Activated naive CD4-positive, alpha-beta T cell treated with anti-CD3 and anti-CD28 coated beads, Interleukin-2, amount 50 U/mL, for 72 hours (primary cell): ENCODE results near the gene POLG. TPM values are rescaled to one million over a fixed set of nuclear protein-coding genes. Genes with fewer than 3 reads are reported as not detected.

ENCODE experiments used
- ATAC-seq, 2 donors: fragments of 150-1000 bp; cut with Tn5 transposase; 2 replicates each; pipeline ENCODE4 v1.10.0; 2021; ENCODE audit warnings: mild to moderate bottlenecking in 2 of 2, moderate library complexity in 2 of 2
- DNase-seq, 2 donors: peaks; one replicate each; pipeline ENCODE4 v3.0.0; 2021 to 2022; ENCODE audit warnings: low spot score in 2 of 2
- H3K27ac Mint-ChIP-seq, 2 donors: one replicate each; pipeline ENCODE4 v1.8.0; 2022; ENCODE audit warnings: mild to moderate bottlenecking in 2 of 2, mixed read lengths in 2 of 2
- H3K36me3 Mint-ChIP-seq, 2 donors: one replicate each; pipeline ENCODE4 v1.8.0; 2022; ENCODE audit warnings: mixed read lengths in 2 of 2
- H3K9me3 Mint-ChIP-seq, 2 donors: one replicate each; pipeline ENCODE4 v1.8.0; 2022; ENCODE audit warnings: mixed read lengths in 2 of 2
- total RNA-seq, 2 donors: library from RNA; stranded (reverse); gene quantifications; one replicate each; pipeline ENCODE4 v1.2.3, GENCODE V29; 2022

The POLG gene
- total RNA-seq, 2 donors from 2014 or later, result 76.1 to 83.7 TPM

DNA sequence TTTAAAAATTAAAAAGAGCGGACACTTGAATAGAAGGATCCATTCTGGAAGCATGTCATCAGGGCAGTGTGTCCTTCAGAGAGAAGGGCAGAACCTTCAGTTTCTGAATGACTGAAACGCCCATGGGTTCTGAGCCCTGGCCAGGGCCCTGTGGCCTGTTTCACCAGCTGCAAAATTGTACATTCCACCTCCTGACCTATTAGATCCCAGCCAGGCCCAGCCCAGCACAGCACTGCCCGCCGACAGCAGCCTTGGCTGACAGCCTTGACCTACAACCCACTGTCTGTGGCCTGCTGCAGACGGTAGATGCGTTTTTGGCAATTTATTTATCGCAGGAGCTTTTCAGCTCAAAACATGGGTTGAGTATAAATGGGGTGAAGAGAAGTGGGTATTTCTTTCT is 5.9 kb upstream of the POLG start:
- no peaks in the 10 kb centered on the region for H3K36me3 Mint-ChIP-seq
- ATAC-seq (no peak), DNase-seq (no peak)
- no peak overlapping the region for H3K27ac Mint-ChIP-seq
- no peaks in the 10 kb centered on the region for H3K9me3 Mint-ChIP-seq

DNA sequence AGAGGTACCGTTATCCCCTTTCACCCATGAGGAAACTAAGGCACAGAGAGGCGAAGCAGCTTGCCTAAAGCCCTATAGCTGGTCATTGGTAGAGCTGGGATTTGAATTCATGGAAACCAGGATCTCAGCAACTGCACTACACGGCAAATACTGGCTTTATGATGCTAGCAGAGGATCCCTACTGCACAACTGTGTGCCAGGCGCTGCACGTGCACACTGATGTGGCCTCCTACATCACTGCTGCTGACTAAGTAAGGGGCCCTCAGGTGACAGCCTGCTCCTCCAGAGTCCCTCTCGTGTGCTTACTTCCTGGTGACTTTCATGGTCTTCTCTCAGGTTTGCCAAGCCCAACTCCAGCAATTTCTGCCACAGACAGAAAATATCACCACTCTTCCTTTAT is 3.4 kb upstream of the POLG start:
- no peak for ATAC-seq
- no peaks in the 10 kb centered on the region for H3K36me3 Mint-ChIP-seq
- no peaks in the 10 kb centered on the region for H3K9me3 Mint-ChIP-seq
- no peak for DNase-seq
- H3K27ac Mint-ChIP-seq, result no peak overlapping the region

DNA sequence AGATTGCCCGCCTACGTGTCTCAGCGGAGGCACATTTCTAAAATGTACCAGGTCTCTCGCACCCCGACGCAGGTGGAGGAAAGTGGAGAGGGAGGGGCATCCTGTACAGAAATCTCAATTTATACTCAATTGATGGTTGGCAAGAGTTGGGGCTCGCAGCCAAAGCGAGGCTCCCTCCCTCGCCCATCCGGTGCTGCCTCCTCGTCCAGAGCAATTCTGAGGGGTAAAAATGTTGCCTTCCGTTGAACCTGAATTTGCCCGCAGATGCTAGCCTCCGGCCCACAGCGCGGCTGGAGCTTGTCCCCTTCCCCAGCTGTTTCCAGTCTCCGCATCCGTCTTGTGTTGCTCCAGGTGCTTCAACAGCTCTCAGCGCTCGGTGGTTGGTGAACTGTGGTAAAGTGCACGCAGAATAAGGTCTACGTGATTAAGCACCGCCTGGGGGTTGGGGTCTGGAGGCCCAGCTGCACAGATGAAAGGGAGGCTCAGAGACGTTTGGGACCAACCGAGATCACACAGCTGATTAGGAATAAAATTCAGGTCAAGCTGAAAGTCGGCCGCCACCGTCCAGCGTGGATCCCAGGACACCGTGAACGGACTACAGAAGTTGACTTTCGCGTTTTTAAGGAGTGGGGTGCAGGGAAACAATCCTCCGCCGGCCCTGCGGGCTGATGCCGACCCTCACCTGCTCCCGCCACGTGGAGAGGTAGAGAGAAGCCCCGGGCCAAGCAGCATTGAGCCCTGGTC is 846 bp upstream of the POLG start:
- Mint-ChIP-seq H3K27ac (peak overlapping the region; percentile 98 to 100), H3K9me3 (no peaks in the 10 kb centered on the region), H3K36me3 (peaks cover 19 to 25% of the 10 kb centered on the region in 2 donors)
- peak in 1 of 2 donors; percentile 9 for ATAC-seq
- peak in 1 of 2 donors; percentile 63 for DNase-seq

DNA sequence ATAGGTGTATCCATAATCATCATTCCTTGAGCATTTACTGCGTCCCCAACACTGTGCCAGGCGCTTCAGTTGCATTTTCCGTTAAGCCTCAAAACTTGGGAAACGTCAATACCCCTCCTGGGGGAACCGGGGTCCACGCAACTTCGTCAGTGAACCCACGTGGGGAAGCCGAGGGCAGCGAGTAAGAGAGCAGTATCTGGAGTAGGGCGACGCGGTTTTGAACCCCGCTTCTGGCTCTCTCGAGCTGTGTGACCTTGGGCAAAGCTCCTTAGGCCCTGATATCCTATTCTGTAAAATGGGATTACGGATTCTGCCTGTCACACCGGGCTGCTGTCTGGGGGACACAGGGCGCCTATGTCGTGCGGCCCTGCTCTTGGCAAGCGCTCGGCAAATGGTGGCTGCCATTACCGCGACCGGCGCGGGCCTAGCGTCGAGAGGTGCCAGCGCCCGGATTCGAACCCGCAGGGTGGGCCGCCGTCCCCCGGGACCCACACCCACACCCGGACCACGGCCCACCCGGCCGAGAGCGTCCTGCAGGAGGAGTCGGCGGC is 590 bp downstream of the POLG start:
- H3K9me3 Mint-ChIP-seq, result no peaks in the 10 kb centered on the region
- ATAC-seq (no peak), DNase-seq (no peak)
- H3K36me3 Mint-ChIP-seq, result peaks cover 30 to 31% of the 10 kb centered on the region in 2 donors
- H3K27ac Mint-ChIP-seq, result peak overlapping the region; percentile 81 to 98

DNA sequence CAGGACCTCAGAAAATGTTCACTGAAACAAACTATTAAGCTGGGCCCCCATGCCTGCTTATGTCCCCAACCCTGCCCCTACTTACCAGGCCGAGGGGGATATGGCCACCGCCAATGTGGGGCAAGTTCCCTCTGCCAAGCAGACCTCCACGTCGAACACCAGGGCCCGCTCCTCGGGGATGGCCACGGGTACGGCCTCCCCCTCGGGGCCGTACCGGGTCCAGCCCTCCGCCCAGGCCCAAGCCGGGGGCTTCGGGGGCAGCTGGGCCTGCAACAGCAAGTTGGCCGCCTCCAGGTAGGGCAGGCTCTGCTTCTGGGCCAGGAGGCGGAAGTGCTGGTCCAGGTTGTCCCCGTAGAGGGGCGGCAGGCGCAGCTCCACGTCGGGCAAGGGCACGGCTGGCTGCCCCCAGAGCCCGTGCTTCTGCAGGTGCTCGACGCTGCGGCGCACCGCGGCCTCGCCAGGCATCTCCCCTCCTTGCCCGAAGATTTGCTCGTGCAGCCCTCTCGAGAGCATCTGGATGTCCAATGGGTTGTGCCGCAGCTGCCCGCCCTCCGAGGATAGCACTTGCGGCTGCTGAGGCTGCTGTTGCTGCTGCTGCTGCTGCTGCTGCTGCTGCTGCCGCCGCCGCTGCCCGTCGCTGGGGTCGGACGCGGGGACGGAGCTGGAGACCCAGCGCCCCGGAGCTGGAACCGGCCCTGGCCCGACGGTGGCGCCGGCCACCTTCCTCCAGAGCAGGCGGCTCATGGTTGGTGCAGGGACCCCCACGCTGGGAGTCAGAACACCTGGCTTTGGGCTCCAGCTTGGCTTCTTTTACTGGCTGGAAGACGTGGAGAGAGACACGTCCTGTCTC is 1.4 kb downstream of the POLG start:
- peak in 1 of 2 donors; percentile 55 for DNase-seq
- H3K36me3 Mint-ChIP-seq, result peaks cover 30 to 34% of the 10 kb centered on the region in 2 donors
- H3K27ac Mint-ChIP-seq, result peak overlapping the region; percentile 72 to 81
- ATAC-seq, result no peak
- no peaks in the 10 kb centered on the region for H3K9me3 Mint-ChIP-seq

DNA sequence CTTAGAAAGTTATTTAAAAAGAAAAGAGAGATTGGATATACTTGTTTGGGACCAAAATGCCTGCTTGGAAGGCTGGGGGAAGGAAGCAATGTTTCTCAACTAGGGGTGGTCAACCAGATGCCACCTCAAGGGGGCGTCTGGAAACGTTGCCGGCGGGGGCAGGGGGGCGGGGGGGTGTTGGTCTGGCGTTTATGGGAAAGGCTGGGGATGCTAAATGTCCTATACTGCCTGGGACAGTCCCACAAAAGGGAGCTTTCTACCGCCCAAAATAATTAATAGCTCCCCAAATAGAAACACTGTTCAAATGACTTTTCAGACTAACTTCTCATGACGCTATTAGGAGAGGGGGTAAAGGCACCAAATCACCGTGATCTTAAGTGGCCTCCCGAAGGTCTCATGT is 2.2 kb downstream of the POLG start:
- H3K36me3 Mint-ChIP-seq, result peaks cover 31 to 34% of the 10 kb centered on the region in 2 donors

DNA sequence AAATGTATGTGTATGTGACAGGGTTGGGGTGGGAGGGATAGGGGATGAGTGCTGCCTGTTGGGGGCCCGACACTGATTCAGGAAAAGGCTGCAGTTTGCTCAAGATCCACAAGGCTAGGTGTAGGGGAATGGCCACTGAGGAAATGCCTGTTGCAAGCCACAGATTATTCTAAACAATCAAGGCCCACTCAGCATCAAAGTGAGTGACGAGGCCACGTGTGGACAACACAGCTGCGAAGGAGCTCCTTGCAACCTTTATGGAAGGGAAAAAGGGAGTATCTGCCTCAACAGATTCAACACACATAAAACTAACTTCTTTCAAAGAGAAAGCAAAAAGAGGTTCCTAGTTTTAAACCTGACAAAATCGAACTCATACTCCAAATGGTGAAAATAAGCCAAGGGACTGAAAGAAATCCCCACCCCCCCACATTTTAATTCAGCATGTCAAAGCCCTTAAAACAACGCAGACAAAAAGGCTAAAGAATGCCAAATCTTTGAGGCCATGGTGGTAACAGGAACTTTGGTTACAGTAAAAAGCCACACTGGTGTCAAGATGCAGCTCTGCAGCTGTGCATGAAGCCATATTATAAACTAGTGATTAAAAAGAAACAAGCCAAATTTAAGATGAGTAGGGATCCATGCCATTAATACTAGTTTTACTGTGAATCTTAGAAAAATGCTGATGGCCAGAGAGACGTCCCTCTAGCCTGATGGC is 3.6 kb downstream of the POLG start:
- DNase-seq (peak in 1 of 2 donors; percentile 7), ATAC-seq (no peak)
- Mint-ChIP-seq H3K36me3 (peaks cover 37 to 40% of the 10 kb centered on the region in 2 donors), H3K27ac (peak overlapping the region in 1 of 2 donors; percentile 82), H3K9me3 (no peaks in the 10 kb centered on the region)

More for the DNA sequence above, 2.2 kb downstream of the POLG start:
- Mint-ChIP-seq H3K9me3 (no peaks in the 10 kb centered on the region), H3K27ac (peak overlapping the region; percentile 43 to 77)
- ATAC-seq, result no peak
- no peak for DNase-seq

DNA sequence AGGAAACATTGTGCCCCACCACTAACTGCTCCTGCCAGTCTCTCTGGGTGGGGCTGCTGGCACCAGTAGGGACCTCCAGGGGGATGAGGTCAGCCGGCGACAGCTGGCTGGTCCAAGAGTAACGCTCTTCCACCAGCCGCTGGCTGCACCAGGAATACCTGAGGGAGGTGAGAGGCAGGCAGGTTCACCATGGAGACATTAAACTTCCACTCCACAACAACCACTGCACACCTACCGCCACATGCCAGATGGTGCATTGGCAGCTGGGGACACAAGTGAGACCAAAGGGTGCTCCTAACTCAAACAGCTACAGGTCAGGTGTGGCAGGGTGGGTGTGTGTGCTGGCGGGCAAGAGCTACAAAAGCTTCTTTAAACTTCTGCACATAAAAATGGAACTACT is 4.5 kb downstream of the POLG start:
- peak overlapping the region; percentile 82 to 91 for H3K27ac Mint-ChIP-seq
- peaks cover 37 to 40% of the 10 kb centered on the region in 2 donors for H3K36me3 Mint-ChIP-seq
- DNase-seq (no peak), ATAC-seq (no peak)
- no peaks in the 10 kb centered on the region for H3K9me3 Mint-ChIP-seq

DNA sequence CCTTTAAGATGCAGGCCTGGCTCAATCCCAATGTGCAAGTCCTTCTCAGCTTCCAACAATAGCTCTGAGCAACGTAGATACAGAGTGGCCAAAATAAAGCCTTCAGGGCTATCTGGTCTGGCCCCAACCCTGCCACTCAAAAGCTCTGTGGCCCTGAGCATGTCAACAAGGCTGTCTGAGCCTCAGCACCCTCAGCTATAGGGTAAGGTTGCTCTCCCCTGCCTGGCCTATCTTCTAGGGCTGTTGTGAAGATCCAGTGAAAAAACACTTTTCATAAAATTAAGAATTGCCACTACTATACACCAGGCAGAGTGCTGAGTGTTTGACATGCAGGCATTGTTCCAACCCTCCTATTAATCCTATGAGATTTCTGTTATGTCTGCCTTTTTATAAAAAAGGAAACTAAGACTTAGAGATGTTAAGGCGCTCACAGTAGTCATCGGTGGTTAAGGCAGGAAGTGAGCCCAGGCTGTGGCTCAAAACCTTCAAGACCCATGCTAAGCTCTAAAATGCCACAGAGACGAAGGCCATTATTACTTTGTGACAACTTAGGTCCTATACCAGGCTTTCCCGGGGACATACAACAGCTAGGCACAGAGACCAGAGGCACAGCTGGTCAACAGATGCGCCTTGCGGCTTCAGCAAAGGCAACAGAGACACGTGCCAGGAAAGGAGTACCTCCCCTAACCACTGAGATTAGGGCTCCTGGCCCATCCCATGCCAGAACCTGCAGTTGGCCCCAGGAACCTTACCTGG is 5.1 kb downstream of the POLG start:
- no peak for DNase-seq
- ATAC-seq, result peak; percentile 37 to 62
- Mint-ChIP-seq H3K9me3 (no peaks in the 10 kb centered on the region), H3K27ac (peak overlapping the region; percentile 82 to 91), H3K36me3 (peaks cover 37 to 40% of the 10 kb centered on the region in 2 donors)

DNA sequence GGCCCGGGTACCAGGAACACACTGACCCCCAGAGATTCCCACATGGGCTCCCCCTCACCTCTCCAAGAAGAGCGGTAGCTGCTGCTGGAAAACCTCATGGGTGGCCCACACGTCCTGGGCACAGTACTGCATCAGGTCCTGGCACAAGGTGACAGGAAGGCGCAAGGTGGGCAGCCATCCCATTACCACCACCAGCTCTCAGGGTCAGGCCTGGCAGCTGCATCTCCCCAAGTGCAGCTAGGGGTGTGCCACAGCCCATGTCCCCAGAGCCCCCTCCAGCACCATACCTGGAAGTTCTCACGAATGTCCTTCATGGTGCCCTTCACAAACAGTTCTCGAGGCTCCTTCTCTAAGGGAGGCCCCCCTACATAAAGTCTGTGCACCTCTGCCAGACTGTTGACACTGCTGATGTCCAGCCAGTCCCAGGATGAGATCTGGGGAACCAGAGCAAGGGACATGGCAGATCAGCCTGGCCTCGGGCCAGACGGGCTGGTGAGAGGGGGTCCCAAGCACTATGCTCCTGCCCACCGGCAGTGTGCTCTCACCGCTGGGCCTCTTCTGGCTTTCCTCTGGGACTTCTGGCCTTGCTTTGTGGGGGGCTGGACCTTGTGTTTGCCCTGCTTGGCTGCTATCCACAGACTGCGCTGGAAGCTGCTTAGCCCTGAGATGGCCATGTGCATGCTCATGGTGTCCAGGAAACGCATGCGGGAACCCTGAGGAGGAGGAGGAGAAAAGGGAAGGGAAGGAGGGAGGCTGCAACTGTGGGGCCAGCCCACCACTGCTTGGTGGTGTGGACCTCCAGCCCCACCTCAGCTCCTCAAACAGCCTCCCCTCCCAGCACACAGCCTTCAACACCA is 6.0 kb downstream of the POLG start:
- Mint-ChIP-seq H3K9me3 (no peaks in the 10 kb centered on the region), H3K36me3 (peaks cover 37 to 40% of the 10 kb centered on the region in 2 donors), H3K27ac (peak overlapping the region; percentile 82 to 91)
- DNase-seq (no peak), ATAC-seq (no peak)

DNA sequence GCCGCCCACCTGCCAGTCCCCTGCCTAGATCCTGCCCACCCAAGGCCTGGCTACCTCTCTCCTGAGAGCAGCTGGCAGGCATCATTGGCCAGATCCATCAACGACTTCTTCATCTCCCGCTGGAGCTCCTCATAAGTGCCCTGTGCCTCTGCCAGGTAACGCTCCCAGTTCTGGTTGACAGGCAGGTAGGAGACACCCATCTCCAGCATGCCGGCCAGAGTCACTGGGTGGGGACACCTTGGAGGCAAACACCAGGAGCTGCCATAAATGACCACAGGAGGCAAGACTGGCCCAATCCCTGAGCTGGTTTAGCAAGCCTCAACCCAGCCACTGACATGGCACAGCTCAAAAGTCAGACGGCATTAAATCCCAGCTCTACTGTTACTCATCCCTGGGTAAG is 7.5 kb downstream of the POLG start:
- Mint-ChIP-seq H3K36me3 (peaks cover 32 to 44% of the 10 kb centered on the region in 2 donors), H3K9me3 (no peaks in the 10 kb centered on the region), H3K27ac (peak overlapping the region; percentile 19 to 58)
- ATAC-seq (no peak), DNase-seq (no peak)

DNA sequence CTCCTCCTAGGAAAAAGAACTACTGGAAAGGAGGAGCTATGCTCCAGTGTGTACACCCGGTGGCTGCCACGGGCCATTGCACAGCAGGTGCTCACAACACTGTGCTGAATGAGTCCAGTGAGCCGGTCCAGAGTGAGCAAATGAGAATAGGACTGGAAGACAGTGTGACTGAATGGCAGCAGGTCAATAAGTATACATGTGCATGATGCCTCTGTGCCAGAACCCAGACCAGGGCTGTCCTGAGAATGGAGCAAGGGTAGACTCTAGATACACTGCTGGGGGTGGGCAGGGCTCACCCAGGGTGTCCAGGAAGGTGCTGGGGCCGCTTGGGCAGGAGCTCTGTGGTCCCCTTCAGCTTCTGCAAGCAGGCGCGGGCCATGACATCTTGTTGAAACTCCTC is 8.3 kb downstream of the POLG start:
- no peaks in the 10 kb centered on the region for H3K9me3 Mint-ChIP-seq
- no peak for ATAC-seq
- H3K36me3 Mint-ChIP-seq, result peaks cover 27 to 36% of the 10 kb centered on the region in 2 donors
- DNase-seq, result no peak
- no peak overlapping the region for H3K27ac Mint-ChIP-seq

DNA sequence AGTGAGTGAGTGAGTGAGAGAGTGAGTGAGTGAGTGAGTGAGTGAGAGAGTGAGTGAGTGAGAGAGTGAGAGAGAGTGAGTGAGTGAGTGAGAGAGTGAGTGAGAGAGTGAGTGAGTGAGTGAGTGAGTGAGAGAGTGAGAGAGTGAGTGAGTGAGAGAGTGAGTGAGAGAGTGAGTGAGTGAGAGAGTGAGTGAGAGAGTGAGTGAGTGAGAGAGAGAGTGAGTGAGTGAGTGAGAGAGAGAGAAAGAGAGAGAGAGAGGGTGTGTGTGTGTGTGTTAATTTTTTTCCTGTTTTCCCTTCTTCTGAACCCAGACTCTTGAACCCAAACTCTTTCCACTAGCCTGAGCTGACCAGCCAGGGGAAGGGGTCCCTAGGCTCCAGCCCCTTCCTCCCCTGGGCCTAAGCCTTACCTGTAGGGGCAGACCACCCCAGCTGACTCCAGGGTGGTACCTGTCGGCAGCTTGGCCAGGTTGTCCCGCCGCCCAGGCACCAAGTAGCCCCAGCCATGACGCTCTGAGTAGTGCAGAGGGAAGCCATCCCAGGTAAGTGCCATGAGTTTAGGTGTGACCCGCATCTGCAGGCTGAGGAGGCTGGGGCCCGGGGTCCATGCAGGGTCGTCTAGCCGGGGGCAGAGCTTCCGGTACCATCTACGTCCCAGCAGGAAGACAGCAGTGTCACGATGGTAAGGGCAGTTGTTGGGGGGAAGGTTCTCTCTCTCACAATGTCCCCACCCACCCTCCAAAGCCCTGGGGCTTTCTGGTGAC is 9.4 kb downstream of the POLG start:
- H3K27ac Mint-ChIP-seq, result peak overlapping the region in 1 of 2 donors; percentile 85
- no peak for ATAC-seq
- no peak for DNase-seq
- no peaks in the 10 kb centered on the region for H3K9me3 Mint-ChIP-seq
- peaks cover 16 to 26% of the 10 kb centered on the region in 2 donors for H3K36me3 Mint-ChIP-seq

DNA sequence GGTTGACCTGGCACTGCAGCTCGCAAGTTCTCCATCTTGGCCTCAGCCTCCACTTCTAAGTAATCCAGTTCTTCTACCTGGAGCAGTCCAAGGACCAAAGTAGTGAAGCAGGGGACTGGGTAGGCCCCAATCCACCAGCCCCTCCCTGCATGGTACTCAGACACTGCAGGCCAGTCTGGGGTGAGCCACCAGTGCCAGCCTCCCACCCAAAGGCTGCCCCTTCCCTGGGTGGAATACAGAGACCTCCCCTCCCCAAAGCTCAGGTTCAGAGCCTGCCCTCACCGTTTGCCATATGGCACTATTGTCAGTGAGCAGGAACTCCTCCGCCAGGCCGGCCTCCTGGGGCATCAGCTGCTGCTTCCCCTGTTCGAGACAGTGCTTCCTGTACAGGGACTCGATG is 10.8 kb downstream of the POLG start:
- ATAC-seq, result peak in 1 of 2 donors; percentile 11
- no peak for DNase-seq
- peak overlapping the region; percentile 76 to 85 for H3K27ac Mint-ChIP-seq
- peaks cover 13 to 18% of the 10 kb centered on the region in 2 donors for H3K36me3 Mint-ChIP-seq
- no peaks in the 10 kb centered on the region for H3K9me3 Mint-ChIP-seq
